HCT116 (cell line): ENCODE measurements around the gene C2orf81. TPM values are rescaled to one million over a fixed set of nuclear protein-coding genes. Genes with fewer than 3 reads are reported as not detected.
A peak's percentile ranks its signal among the peaks of the same experiment; 100 is the strongest.
"Not testable (repeated sequence)": the region's sequence is repeated elsewhere in the genome, so short reads cannot be mapped to it uniquely, and the experiment has no call there.

Experiments used
- ATAC-seq: fragments of 200-7000 bp; cut with Tn5 transposase; 2 replicates; pipeline ENCODE4 v1.9.1; 2020; ENCODE audit warnings: mild to moderate bottlenecking, moderate library complexity
- BruUV-seq: library from RNA; stranded (reverse); fragments of 400-500 nt; replicated peaks from 2 replicates; lab custom pipeline; 2021; lab: Mats Ljungman, UMichigan
- CTCF ChIA-PET: fragments of 300-600 bp; sonication (Branson Sonifier 250); formaldehyde crosslinking; loops from one replicate; lab custom pipeline; 2021; ENCODE audit warnings: antibody characterized with exemption; lab: Charles Lee
- POLR2A ChIA-PET: fragments of 300-600, 350-600 bp; sonication (Branson Sonifier 250); formaldehyde crosslinking; loops from one replicate; lab custom pipeline; 2021; ENCODE audit warnings: antibody characterized with exemption; lab: Charles Lee
- RAD21 ChIA-PET, 2 experiments: fragments of 300-600 bp; sonication (Branson Sonifier 250); formaldehyde crosslinking; loops; one replicate each; lab custom pipeline; 2023; ENCODE audit warnings: low total read pairs in 2 of 2; ENCODE audit not compliant: uncharacterized antibody in 2 of 2, unreplicated experiment in 2 of 2, low non-redundant PET in 1 of 2; lab: Charles Lee
- DNase-seq: peaks from one replicate; pipeline ENCODE4 v3.0.0-alpha.2; 2010; ENCODE audit warnings: low read depth, low spot score
- H2AFZ ChIP-seq: fragments of 200-600 bp; shearing (Covaris generic), sonication (generic); 2 replicates; pipeline ENCODE4 v1.6.1; 2017; ENCODE audit warnings: low read depth, mixed run types, mixed read lengths, antibody characterized with exemption, low read length; ENCODE audit not compliant: poor library complexity, severe bottlenecking
- H3K27ac ChIP-seq: 2 replicates; pipeline ENCODE4 v1.5.1; 2012; ENCODE audit warnings: low read depth, low read length
- H3K27me3 ChIP-seq: fragments of 200-600 bp; sonication (generic); 2 replicates; pipeline ENCODE4 v1.6.1; 2016; ENCODE audit warnings: mixed run types, low read length, mixed read lengths; ENCODE audit not compliant: insufficient read depth
- H3K36me3 ChIP-seq, 2 experiments: fragments of 200-500 bp in 1 of 2; fragments of 200-600 bp in 1 of 2; sonication (Bioruptor generic) in 1 of 2; sonication (generic) in 1 of 2; 2 replicates each; pipeline versions ENCODE4 v1.5.1 to v1.6.1; 2014 to 2016; ENCODE audit warnings: low read length in 2 of 2, inconsistent platforms in 1 of 2, mixed read lengths in 1 of 2, mixed run types in 1 of 2; ENCODE audit not compliant: insufficient read depth in 2 of 2, control insufficient read depth in 1 of 2
- H3K4me1 ChIP-seq, 2 experiments: fragments of 200-600 bp in 1 of 2; sonication (generic) in 1 of 2; 2 replicates each; pipeline versions ENCODE4 v1.5.1 to v1.6.1; 2012 to 2017; ENCODE audit warnings: low read length in 2 of 2, inconsistent platforms in 1 of 2, mild to moderate bottlenecking in 1 of 2, mixed read lengths in 1 of 2, mixed run types in 1 of 2, moderate library complexity in 1 of 2; ENCODE audit not compliant: insufficient read depth in 2 of 2, control insufficient read depth in 1 of 2
- H3K4me2 ChIP-seq: fragments of 200-600 bp; sonication (generic); 2 replicates; pipeline ENCODE4 v1.6.1; 2017; ENCODE audit warnings: mixed run types, low read length, mixed read lengths
- H3K4me3 ChIP-seq, 2 experiments: fragments of 200-600 bp in 1 of 2; sonication (generic) in 1 of 2; replicated peaks in 1 of 2; 2 replicates each; pipeline ENCODE4 v1.5.1; 2011 to 2016; ENCODE audit warnings: low read length in 2 of 2, control low read depth in 1 of 2, low read depth in 1 of 2, mild to moderate bottlenecking in 1 of 2, mixed read lengths in 1 of 2, mixed run types in 1 of 2
- H3K79me2 ChIP-seq: fragments of 200-600 bp; sonication (generic); 2 replicates; pipeline ENCODE4 v1.6.1; 2017; ENCODE audit warnings: mild to moderate bottlenecking, mixed run types, low read length, moderate library complexity, mixed read lengths; ENCODE audit not compliant: insufficient read depth
- H3K9ac ChIP-seq: fragments of 200-600 bp; sonication (generic); 2 replicates; pipeline ENCODE4 v1.6.1; 2016; ENCODE audit warnings: low read length, mixed read lengths
- H3K9me2 ChIP-seq: fragments of 200-600 bp; sonication (generic), shearing (Covaris generic); 2 replicates; pipeline ENCODE4 v1.6.1; 2017; ENCODE audit warnings: mixed run types, mild to moderate bottlenecking, moderate library complexity; ENCODE audit not compliant: insufficient read depth
- H3K9me3 ChIP-seq, 2 experiments: fragments of 200-500 bp in 1 of 2; fragments of 200-600 bp in 1 of 2; sonication (Bioruptor generic) in 1 of 2; sonication (generic) in 1 of 2; 2 replicates each; pipeline ENCODE4 v1.6.1; 2014 to 2017; ENCODE audit warnings: low read length in 2 of 2, mixed read lengths in 2 of 2, inconsistent platforms in 1 of 2, low read depth in 1 of 2, mild to moderate bottlenecking in 1 of 2, mixed run types in 1 of 2, moderate library complexity in 1 of 2; ENCODE audit not compliant: control insufficient read depth in 1 of 2, insufficient read depth in 1 of 2
- H4K20me1 ChIP-seq: fragments of 200-600 bp; sonication (generic), shearing (Covaris generic); 2 replicates; pipeline ENCODE4 v1.6.1; 2017; ENCODE audit warnings: mixed run types, mild to moderate bottlenecking, moderate library complexity; ENCODE audit not compliant: insufficient read depth
- CBX3 ChIP-seq: IDR thresholded peaks from 2 replicates; pipeline ENCODE4 v1.6.1; 2012; ENCODE audit warnings: low read depth
- EGR1 ChIP-seq: IDR thresholded peaks from 2 replicates; pipeline ENCODE4 v1.6.1; 2012; ENCODE audit warnings: low read depth
- ELF1 ChIP-seq: IDR thresholded peaks from 2 replicates; pipeline ENCODE4 v1.6.1; 2012; ENCODE audit warnings: low read depth, borderline replicate concordance
- EZH2phosphoT487 ChIP-seq: fragments of 200-600 bp; IDR thresholded peaks from 2 replicates; pipeline ENCODE4 v1.6.1; 2018; ENCODE audit warnings: antibody characterized with exemption, borderline replicate concordance
- FOSL1 ChIP-seq: IDR thresholded peaks from 2 replicates; pipeline ENCODE4 v1.6.1; 2012; ENCODE audit warnings: low read depth
- POLR2A ChIP-seq: IDR thresholded peaks from 2 replicates; pipeline ENCODE4 v1.7.0; 2011; ENCODE audit warnings: borderline replicate concordance; ENCODE audit not compliant: insufficient read depth, insufficient read length; ENCODE audit errors: extremely low read depth
- POLR2AphosphoS5 ChIP-seq: IDR thresholded peaks from 2 replicates; pipeline ENCODE4 v1.6.1; 2011; ENCODE audit warnings: mild to moderate bottlenecking, low read depth, low read length, moderate library complexity
- RAD21 ChIP-seq: IDR thresholded peaks from 2 replicates; pipeline ENCODE4 v1.6.1; 2012; ENCODE audit warnings: low read depth, mild to moderate bottlenecking
- SIN3A ChIP-seq: IDR thresholded peaks from 2 replicates; pipeline ENCODE4 v1.6.1; 2012; ENCODE audit warnings: low read depth
- SRF ChIP-seq: IDR thresholded peaks from 2 replicates; pipeline ENCODE4 v1.6.1; 2012; ENCODE audit warnings: low read depth
- TCF7L2 ChIP-seq: IDR thresholded peaks from 2 replicates; pipeline ENCODE4 v1.7.0; 2011; ENCODE audit warnings: borderline replicate concordance, inconsistent platforms; ENCODE audit not compliant: insufficient read depth, insufficient read length; ENCODE audit errors: extremely low read depth
- YY1 ChIP-seq: IDR thresholded peaks from 2 replicates; pipeline ENCODE4 v1.6.1; 2011; ENCODE audit warnings: low read length, low read depth, moderate library complexity, mild to moderate bottlenecking; ENCODE audit not compliant: insufficient replicate concordance; ENCODE audit errors: extremely low read depth
- ZFX ChIP-seq: fragments of 450-650 bp; IDR thresholded peaks from 2 replicates; pipeline ENCODE4 v1.6.1; 2017
- intact Hi-C: fragments of 100-400 bp; cut with micrococcal nuclease; formaldehyde crosslinking; loops from 2 replicates; pipeline ENCODE4 v1.10.0; 2022
- total RNA-seq: library from RNA; stranded (reverse); gene quantifications from one replicate; pipeline ENCODE4 v1.2.1, GENCODE V29; 2021; ENCODE audit not compliant: unreplicated experiment
- TF ChIP-seq, protein P1 (sequence below), 3 experiments: fragments of 200-600 bp in 1 of 3; sonication (generic) in 1 of 3; IDR thresholded peaks in 2 of 3; conservative IDR thresholded peaks in 1 of 3; 2 replicates each; pipeline ENCODE4 v1.5.1; 2012 to 2017; ENCODE audit warnings: low read depth in 2 of 3, low read length in 2 of 3, antibody characterized with exemption in 1 of 3, borderline replicate concordance in 1 of 3, control low read depth in 1 of 3, mild to moderate bottlenecking in 1 of 3, mixed read lengths in 1 of 3, mixed run types in 1 of 3, moderate library complexity in 1 of 3; ENCODE audit not compliant: insufficient read depth in 1 of 3
- TF ChIP-seq, protein P2 (sequence below): IDR thresholded peaks from 2 replicates; pipeline ENCODE4 v1.6.1; 2012
- TF ChIP-seq, protein P3 (sequence below): IDR thresholded peaks from 2 replicates; pipeline ENCODE4 v1.6.1; 2012

Gene C2orf81
- total RNA-seq, 1 experiment from 2014 or later = 6.5 TPM

DNA sequence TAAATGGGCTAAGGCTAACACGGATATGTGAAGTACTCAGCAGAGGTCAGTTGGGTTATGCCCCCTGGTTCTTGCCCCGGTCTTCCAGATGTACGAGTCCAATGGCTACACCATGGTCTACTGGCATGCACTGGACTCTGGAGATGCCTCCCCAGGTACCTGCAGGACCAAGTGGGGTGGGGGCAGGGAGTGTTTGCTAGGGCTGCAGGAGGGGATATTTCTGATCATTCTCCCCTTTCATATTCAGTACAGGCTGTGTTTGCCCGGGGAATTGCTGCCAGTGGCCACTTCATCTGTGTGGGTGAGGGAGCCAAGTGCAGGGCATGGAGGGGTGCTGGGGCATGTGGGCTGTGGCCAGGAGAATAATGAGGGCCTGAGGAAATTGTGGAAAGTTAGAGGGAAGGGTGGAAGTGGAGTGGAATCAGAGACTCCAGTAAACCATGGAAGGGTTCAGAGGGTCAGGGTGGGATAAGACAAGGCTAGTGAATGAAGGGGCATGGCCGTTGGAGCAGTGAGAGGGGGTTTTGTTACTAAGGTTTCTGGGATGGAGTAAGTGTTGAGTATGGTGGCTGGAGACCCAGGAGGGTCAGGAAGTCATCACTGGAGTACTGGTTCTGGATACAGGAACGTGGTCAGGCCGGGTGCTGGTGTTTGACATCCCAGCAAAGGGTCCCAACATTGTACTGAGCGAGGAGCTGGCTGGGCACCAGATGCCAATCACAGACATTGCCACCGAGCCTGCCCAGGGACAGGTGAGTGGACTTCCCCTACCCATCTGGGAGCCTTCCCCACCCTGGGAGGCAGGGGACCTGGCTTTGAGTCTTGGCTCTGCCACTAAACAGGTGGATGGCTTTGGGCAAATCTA lies 2.0 kb upstream of the C2orf81 start (continued):
- TF ChIP-seq YY1 = no peak
- no peak for TF ChIP-seq FOSL1
- no peak for TF ChIP-seq SRF
- TF ChIP-seq EGR1 = no peak
- TF ChIP-seq RAD21 = no peak

DNA sequence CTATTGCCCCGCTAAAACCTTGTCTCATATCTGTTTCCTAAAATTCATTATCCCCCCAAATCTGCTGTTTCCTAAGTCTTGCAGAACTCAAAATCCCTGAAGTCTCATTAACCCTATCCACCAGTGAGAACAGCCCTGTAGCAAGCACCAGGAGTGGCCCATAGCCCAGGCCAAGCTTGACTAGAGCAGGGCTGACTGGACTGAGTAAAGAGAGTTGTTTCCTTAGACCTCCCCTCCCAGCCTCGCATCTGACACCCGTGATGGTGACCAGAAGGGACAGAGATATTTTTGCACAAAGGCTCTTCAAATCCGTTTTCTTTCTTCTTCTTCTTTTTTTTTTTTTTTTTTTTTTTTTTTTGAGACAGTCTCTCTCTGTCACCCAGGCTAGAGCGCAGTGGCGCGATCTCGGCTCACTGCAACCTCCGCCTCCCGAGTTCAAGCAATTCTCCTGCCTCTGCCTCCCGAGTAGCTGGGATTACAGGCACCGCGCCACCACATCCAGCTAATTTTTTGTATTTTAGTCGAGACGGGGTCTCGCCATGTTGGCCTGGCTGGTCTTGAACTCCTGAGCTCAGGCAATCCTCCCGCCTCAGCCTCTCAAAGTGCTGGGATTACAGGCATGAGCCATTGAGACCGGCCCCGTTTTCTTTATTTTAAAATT lies 846 bp downstream of the C2orf81 start:
- RAD21 ChIA-PET, CTCF ChIA-PET, H3K9me3 ChIP-seq, DNase-seq, H3K36me3 ChIP-seq, H3K79me2 ChIP-seq, H4K20me1 ChIP-seq, H3K9me2 ChIP-seq, H3K27me3 ChIP-seq, POLR2A ChIA-PET, H2AFZ ChIP-seq, BruUV-seq, intact Hi-C loops, ATAC-seq: not testable (repeated sequence)
- Histone ChIP-seq H3K27ac (peak overlapping the region; percentile 54; the same call in 1 of the 2 replicates), H3K9ac (peak overlapping the region; percentile 71), H3K4me1 (peaks cover 0 to 33% of the 10 kb centered on the region in 2 experiments; a peak in 3 of 4 replicates), H3K4me3 (peak overlapping the region; percentile 82 to 85), H3K4me2 (peak overlapping the region; percentile 89)

DNA sequence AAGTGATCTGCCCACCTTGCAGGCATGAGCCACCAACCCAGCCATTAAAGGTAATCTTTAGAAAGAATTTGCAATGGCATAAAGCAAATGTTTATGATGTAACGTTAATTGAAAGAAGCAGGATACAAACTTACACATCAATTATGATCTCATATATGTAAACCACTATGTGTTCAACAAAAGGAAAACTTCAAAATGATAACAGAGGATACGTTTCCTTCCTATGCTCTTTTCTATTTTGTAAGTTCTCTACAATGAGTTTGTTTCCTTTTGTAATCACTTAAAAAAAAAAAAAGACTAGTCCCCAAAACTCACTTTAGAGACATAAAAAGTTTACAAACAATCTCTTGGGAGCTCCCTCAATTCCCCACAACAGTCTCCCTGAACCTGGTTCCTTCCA lies 1.4 kb downstream of the C2orf81 start:
- H3K4me2 ChIP-seq = peak overlapping the region; percentile 89; the same call in 1 of the 2 replicates
- ChIA-PET POLR2A (no interaction called here), CTCF (no interaction called here), RAD21 (no interaction called here)
- BruUV-seq = no TSS peak
- peaks cover 0 to 30% of the 10 kb centered on the region in 2 experiments; a peak in 3 of 4 replicates for H3K4me1 ChIP-seq
- no peaks in the 10 kb centered on the region for H3K9me2 ChIP-seq
- no peaks in the 10 kb centered on the region for H3K79me2 ChIP-seq
- H4K20me1 ChIP-seq = no peaks in the 10 kb centered on the region
- no peak overlapping the region for H3K4me3 ChIP-seq
- H3K9ac ChIP-seq = no peak overlapping the region
- DNase-seq (no peak), ATAC-seq (no peak)
- H3K9me3 ChIP-seq = no peaks in the 10 kb centered on the region
- no peaks in the 10 kb centered on the region; a peak in 1 of 4 replicates for H3K36me3 ChIP-seq
- intact Hi-C loops = no loop called here
- H3K27ac ChIP-seq = no peak overlapping the region
- H2AFZ ChIP-seq = no peak overlapping the region
- H3K27me3 ChIP-seq = no peaks in the 10 kb centered on the region
- TF ChIP-seq POLR2A (no peak), ZFX (no peak), ELF1 (no peak), EGR1 (no peak), YY1 (no peak), CBX3 (no peak), POLR2AphosphoS5 (no peak), TCF7L2 (no peak), EZH2phosphoT487 (no peak), SIN3A (no peak), RAD21 (no peak)
- TF ChIP-seq, protein P1, sequence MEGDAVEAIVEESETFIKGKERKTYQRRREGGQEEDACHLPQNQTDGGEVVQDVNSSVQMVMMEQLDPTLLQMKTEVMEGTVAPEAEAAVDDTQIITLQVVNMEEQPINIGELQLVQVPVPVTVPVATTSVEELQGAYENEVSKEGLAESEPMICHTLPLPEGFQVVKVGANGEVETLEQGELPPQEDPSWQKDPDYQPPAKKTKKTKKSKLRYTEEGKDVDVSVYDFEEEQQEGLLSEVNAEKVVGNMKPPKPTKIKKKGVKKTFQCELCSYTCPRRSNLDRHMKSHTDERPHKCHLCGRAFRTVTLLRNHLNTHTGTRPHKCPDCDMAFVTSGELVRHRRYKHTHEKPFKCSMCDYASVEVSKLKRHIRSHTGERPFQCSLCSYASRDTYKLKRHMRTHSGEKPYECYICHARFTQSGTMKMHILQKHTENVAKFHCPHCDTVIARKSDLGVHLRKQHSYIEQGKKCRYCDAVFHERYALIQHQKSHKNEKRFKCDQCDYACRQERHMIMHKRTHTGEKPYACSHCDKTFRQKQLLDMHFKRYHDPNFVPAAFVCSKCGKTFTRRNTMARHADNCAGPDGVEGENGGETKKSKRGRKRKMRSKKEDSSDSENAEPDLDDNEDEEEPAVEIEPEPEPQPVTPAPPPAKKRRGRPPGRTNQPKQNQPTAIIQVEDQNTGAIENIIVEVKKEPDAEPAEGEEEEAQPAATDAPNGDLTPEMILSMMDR (IDR thresholded peaks at IDR 0.05 in 2 of 3, conservative IDR thresholded peaks at IDR 0.05 in 1 of 3; ENCODE audit: borderline replicate concordance in 1 of 3, insufficient read depth in 1 of 3, low read depth in 2 of 3, low read length in 2 of 3) = no peak
- TF ChIP-seq, protein P2, sequence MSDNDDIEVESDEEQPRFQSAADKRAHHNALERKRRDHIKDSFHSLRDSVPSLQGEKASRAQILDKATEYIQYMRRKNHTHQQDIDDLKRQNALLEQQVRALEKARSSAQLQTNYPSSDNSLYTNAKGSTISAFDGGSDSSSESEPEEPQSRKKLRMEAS = no peak
- TF ChIP-seq, protein P3, sequence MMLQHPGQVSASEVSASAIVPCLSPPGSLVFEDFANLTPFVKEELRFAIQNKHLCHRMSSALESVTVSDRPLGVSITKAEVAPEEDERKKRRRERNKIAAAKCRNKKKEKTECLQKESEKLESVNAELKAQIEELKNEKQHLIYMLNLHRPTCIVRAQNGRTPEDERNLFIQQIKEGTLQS = no peak
